Fibroblast of pulmonary artery (primary cell): ENCODE measurements around the gene XKR8.
A peak's percentile ranks its signal among the peaks of the same experiment; 100 is the strongest.
"Not testable (repeated sequence)": the region's sequence is repeated elsewhere in the genome, so short reads cannot be mapped to it uniquely, and the experiment has no call there.

Source experiments
- DNase-seq: peaks from one replicate; pipeline ENCODE4 v3.0.0-alpha.2; 2010; ENCODE audit warnings: low read depth
- H3K4me3 ChIP-seq: replicated peaks from 2 replicates; pipeline ENCODE4 v1.5.1; 2011; ENCODE audit warnings: low read depth, mild to moderate bottlenecking, control low read depth, low read length, moderate library complexity
- CTCF ChIP-seq: IDR thresholded peaks from 2 replicates; pipeline ENCODE4 v1.5.1; 2011; ENCODE audit warnings: mild to moderate bottlenecking, control low read depth, low read length, inconsistent platforms; ENCODE audit errors: missing control alignments

The XKR8 gene

GRCh38 chr1:27981145-27981544, 21.4 kb downstream of the XKR8 start:
- no peak overlapping the region for H3K4me3 ChIP-seq
- DNase-seq = no peak

GRCh38 chr1:27990920-27991537, 31.3 kb downstream of the XKR8 start:
- H3K4me3 ChIP-seq = no peak overlapping the region
- DNase-seq = peak; percentile 48
- TF ChIP-seq CTCF = no peak

More at GRCh38 chr1:27981145-27981544, 21.4 kb downstream of the XKR8 start:
- TF ChIP-seq CTCF = no peak

GRCh38 chr1:27992276-27992675, 32.5 kb downstream of the XKR8 start:
- no peak for TF ChIP-seq CTCF
- peak; percentile 21 for DNase-seq
- no peak overlapping the region for H3K4me3 ChIP-seq

- no peak for TF ChIP-seq CTCF
- H3K4me3 ChIP-seq = no peak overlapping the region
- peak; percentile 66 for DNase-seq
These were observed 33.5 kb downstream of the XKR8 start for GRCh38 chr1:27993241-27993640.

- H3K4me3 ChIP-seq = no peak overlapping the region
- no peak for TF ChIP-seq CTCF
- peak; percentile 32 for DNase-seq
These were observed 34.3 kb downstream of the XKR8 start for GRCh38 chr1:27994060-27994459.

GRCh38 chr1:27994526-27994925, 34.8 kb downstream of the XKR8 start:
- not testable (repeated sequence) for H3K4me3 ChIP-seq, DNase-seq

- H3K4me3 ChIP-seq = no peak overlapping the region
- TF ChIP-seq CTCF = no peak
- no peak for DNase-seq
These were observed 39.3 kb downstream of the XKR8 start for GRCh38 chr1:27999055-27999454.
